Peyer's patch (tissue), 4 donors: ENCODE results near the gene RAPGEF2.

ENCODE experiments used
- CTCF ChIP-seq, 6 experiments: fragments of 450-650 bp in 4 of 6; fragments of 200-600 bp in 2 of 6; sonication (generic) in 1 of 6; IDR thresholded peaks; one replicate each; pipeline ENCODE4 v1.5.1; 2017 to 2019; ENCODE audit warnings: antibody characterized with exemption in 6 of 6, mild to moderate bottlenecking in 3 of 6, moderate library complexity in 1 of 6
- POLR2A ChIP-seq, 2 donors: fragments of 450-650 bp; IDR thresholded peaks; one replicate each; pipeline ENCODE4 v1.5.1; 2017; ENCODE audit warnings: antibody characterized with exemption in 2 of 2, mild to moderate bottlenecking in 2 of 2, moderate library complexity in 2 of 2

GRCh38 chr4:159319027-159319426 lies 216.1 kb downstream of the RAPGEF2 start:
- TF ChIP-seq POLR2A (IDR thresholded peaks at IDR 0.05) = no peak
- no peak for TF ChIP-seq CTCF (IDR thresholded peaks at IDR 0.05)
